HG02970 (cell line): ENCODE results near the gene SLC34A1.

Experiments used
- ATAC-seq: cut with Tn5 transposase; IDR thresholded peaks from one replicate; pipeline ENCODE4 v1.9.1; 2021; ENCODE audit warnings: mild to moderate bottlenecking, moderate library complexity, moderate number of reproducible peaks; ENCODE audit not compliant: unreplicated experiment, low FRiP score

SLC34A1 gene

DNA sequence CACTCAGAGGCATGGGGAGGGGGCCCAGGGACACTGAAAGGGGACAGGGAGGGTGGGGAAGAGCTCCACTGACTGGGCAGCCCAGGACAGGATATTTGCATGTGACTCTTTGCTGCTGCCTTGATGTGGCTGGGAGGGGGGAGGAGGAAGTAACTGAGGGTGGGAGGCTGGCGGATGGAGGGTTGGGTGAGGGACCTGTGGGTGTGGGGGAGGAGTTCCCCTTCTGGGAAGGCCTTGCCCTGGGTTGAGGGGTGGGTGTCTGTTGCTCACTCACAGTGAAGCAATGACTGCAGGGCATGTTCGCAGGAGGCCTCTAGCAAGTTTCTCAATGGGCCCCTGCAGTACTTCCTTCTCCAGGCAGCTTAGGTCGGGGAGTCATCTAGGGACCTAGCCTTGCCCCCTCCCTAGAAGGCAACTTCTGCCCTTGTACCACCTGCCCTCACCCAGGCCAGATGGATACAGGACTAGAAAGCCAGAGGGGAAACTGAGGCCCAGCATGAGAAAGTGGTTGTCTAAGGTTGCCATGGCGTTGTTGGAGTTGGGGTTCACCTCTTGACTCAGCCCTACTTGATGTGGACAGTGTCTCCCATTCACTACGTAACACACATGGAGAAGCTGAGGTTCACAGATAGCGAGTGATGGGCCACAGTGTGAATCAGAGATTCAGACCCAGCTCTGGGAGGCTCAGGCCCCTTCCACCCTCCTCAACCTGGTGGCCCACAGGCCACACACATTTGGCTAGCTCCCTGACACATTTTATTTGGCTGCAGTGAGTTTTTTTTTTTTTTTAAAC is 45.2 kb downstream of the SLC34A1 start:
- ATAC-seq = no peak

DNA sequence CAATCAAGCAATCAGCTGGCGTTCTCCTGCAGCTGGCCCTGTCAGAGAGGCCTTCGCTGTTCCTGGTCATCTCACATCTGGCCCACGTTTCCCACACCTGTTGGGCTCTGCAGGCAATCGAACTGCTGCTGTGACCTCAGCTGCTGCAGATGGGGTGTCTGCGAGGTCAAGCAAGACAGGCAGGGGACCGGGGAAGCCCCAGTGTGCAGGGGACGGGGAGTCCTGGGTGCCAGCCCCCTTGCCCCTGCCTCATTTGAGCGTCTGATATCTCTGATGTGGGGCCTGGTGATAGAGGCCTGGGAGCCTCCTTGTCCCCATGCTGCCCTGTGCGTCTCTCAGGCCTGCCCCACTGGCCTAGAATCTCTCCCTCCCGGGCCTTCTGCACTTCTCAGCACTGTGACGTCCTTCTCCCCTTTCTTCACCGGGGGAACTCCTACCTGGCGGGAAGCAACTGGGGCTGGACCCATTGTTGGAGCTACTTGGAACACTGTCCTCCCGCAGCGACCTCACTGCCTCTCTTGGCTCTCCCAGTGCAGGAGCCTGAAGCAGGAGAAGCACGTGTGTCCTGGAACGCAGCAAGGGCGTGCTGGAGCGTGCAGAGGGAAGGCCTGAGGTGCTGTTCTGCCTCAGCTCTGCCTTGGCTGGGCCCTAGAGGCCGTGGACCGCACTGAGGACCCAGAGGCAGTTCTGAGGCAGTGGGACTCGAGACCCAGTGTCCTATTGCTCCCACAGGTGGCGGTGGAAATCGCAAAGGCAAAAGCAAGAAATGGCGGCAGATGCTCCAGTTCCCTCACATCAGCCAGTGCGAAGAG is 46.1 kb downstream of the SLC34A1 start:
- no peak for ATAC-seq

DNA sequence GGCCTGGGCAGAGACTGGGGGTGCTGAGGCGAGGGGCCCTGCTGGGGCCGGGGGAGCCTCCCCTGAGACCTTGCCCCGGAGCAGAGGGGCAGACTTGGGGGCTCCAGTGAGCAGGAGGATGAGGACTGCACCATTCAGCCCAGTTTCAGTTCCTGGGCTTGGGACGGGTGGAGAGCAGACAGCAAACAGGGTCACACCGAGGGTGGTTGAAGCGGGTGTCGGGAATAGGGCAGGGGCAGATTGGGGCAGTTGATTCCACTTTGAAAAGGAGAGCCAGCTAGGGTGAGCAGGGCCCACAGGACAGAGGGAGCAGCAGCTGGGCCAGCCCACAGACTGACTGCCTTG is 46.7 kb downstream of the SLC34A1 start:
- no peak for ATAC-seq

DNA sequence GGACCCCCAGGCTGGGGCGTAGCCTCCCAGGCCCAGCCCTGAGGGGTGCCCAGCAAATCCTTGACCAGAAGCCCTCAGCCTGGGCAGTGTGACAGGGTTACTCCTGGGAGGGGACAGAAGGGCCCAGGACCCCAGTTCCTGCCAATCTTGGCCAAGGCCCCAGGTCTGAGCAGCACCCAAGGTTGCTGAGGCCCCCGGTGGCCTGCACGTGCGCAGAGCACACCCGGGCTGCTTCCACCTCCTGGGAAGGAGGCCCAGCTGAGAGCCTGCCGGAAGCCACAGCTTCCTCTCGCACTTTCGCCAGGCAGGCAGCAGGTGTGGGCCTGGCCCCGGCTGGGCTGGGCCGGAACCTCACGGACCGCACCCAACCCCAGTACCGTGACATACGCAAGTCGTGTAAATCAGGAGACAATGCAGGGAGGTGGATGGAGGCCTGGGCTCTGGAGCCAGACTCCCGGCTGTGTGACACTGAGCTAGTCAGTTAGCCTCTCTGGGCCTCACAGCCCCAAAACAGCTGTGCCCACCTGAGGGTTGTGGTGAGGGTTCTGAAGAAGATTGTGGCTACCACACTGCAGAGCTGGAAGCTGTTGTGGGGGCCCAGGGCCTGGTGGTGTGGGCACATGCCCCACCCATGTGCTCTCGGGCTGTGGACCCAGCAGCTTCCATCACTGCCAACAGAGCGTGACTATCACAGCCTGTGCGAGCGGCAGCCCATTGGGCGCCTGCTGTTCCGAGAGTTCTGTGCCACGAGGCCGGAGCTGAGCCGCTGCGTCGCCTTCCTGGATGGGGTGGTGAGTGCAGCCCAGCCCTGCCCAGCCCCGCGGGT is 47.3 kb downstream of the SLC34A1 start:
- peak; percentile 41 for ATAC-seq

DNA sequence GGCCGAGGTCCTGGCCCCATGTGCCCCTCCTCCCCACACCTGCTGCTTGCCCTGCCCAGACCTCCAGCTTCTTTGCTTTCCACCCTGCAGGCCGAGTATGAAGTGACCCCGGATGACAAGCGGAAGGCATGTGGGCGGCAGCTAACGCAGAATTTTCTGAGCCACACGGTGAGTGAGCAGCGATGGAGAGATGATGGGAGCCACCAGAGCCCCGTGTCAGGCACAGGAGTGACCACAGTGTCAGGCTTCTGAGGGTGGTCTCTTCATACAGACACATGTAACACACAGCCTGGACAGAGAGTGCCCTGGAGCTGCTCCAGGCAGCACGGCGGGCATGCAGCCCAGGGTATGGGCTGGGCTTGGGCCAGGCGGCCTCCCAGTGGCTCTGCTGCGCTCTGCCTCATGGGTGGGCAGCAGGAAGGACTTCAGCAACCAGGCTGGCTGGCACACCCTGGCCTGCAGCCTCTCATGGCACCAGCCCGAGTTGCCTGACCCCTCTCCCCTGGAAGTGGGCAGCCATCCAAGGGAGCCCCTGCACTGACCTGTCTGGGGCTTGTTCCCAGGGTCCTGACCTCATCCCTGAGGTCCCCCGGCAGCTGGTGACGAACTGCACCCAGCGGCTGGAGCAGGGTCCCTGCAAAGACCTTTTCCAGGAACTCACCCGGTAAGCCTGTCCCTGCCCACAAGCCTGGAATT is 48.1 kb downstream of the SLC34A1 start:
- ATAC-seq = no peak

DNA sequence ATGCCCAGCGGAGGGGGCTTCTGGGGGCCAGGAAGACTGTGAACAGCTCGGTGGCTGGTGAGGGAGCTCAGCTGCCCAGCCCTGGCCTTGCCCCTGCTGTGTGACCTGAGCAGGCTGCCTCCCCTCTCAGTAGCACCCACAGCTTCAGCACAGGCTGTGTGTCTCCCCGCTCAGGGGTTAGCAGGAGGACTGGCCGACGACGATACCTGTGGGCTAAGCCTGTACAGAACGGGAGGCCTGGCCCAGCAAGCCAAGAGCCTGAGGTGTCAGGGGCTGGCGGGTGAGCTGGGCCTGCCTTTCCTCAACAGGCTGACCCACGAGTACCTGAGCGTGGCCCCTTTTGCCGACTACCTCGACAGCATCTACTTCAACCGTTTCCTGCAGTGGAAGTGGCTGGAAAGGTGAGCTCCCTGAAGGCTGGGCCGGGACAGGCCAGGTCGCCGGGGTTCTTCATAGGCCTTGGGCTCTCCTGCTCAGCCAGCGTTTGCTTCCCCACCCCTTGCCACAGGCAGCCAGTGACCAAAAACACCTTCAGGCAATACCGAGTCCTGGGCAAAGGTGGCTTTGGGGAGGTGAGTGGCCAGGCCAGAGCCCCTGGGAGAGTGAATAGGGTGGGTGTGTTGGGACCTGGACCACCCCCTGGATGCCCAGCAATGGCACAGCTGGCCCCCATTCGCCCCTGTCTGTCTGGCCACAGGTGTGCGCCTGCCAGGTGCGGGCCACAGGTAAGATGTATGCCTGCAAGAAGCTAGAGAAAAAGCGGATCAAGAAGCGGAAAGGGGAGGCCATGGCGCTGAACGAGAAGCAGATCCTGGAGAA is 48.8 kb downstream of the SLC34A1 start:
- ATAC-seq = no peak

DNA sequence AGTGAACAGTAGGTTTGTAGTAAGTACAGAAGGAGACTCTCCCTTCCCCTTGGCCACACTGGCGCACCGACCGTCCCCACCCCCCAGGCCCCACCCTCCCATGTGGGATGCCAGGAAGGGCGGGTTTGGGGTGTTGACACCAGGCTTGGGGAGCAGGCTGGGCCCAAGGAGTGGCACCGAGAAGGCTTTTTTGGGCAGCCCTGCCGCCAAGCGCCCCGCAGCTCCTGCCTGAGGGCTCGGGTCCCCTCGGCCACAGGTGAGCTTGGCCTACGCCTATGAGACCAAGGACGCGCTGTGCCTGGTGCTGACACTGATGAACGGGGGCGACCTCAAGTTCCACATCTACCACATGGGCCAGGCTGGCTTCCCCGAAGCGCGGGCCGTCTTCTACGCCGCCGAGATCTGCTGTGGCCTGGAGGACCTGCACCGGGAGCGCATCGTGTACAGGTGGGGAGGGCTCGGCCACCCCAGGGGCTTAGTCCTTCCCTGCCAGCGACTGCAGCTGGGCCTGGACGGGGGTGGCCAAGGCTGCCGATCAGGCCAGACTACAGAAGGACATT is 49.5 kb downstream of the SLC34A1 start:
- ATAC-seq = no peak

DNA sequence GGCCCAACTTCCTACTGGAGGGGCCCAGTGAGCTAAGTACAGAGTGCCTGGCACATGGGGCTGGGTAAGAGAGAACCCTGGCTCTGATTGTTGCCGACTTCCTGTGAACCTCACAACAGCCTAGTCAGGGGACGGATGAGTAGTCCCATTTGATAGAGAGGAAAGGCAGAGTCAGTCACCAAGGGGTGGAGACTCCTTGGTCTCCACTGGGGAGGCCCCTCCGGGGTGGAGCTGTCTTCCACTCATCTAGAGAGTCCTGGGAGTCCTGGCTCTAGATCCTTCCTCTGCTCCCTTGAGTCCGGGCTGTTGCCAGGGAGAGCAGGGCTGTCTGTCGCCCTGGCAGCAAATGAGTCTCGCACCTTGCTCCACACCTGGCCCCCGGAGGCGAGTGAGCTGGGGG is 50.2 kb downstream of the SLC34A1 start:
- no peak for ATAC-seq

DNA sequence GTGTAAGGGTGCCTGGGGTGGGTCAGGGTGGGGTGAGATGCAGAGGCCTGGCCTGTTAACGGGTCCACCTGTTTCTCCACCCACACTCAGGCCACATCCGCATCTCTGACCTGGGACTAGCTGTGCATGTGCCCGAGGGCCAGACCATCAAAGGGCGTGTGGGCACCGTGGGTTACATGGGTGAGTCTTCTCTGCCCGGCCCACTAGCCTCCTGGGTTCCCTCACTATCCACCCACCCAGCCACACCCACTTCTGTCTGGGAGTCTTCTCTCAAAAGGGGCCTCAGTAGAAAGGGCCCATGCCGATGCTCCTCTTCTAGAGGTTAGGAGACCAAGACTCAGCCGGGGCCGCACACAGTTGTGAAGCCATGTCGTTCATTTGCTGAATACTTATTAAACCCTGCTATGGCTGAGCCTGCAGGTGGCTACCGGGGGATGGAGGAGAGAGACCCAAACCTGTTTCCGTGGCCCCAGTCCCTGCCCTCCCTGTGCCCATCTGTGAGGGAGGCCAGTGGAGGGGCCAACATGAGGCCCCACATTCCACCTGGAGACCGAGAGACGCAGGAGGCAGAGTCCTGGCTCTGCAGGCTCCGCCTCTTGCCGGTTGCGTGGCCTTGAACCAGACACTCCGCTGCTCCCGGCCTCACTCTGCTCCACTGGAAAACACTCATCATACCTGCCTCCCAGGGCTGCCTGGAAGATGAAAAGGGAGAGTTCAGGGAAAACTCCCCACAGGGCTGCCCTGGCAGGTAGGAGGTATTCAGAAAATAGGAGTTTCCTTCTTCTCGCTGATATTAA is 50.9 kb downstream of the SLC34A1 start:
- no peak for ATAC-seq

DNA sequence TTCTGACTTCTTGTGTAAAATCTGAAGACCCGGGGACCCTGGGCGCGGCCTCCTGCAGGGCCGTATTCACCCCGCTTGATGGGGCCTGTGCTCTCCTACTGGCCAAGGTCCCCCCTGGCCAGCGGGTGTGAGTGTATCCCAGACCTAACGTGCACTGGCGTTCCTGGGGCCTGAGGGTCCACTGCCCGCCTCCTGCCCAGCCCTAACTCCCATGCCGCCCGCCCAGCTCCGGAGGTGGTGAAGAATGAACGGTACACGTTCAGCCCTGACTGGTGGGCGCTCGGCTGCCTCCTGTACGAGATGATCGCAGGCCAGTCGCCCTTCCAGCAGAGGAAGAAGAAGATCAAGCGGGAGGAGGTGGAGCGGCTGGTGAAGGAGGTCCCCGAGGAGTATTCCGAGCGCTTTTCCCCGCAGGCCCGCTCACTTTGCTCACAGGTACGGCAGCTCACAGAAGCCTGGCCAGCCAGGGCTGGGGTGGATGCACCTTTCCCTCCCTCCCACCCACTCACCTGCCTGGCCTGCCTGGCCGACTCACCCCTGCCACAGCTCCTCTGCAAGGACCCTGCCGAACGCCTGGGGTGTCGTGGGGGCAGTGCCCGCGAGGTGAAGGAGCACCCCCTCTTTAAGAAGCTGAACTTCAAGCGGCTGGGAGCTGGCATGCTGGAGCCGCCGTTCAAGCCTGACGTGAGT is 51.8 kb downstream of the SLC34A1 start:
- no peak for ATAC-seq

DNA sequence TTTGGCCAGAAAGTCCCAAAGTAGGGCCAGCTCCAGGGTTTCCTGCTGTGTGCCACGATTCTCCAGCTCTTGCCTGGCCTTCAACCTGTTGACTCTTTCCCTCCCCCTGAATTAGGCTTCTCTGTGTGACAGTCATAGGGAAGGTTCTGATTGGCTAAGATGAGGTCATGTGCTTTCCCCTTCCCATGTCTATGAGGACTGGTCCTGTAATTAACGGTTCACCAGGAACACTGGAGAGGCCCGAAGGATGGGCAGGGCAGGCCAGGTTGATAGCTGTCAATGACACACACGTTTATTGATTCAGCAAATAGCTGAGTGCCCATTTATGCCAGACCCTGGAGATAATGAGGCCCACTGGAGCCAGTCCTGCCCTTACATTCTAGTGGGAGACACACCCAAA is 53.4 kb downstream of the SLC34A1 start:
- ATAC-seq = no peak

DNA sequence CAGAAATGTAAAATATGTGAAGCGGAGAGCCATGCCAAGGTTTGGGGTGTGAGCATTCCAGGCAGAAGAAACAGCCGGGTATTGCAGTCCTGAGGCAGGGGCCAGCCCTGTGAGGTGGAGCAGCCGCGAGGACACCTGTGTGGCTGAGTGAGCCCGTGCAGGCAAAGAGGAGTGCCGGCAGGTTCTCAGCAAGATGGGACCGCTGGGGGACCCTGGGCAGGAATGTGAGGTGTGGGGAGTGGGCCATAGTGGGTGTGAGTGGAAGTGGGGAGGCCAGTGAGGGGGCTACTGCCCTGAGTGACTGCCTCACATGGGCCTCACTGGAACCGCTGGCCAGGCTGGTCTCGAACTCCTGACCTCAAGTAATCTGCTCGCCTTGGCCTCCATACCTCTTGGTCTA is 54.2 kb downstream of the SLC34A1 start:
- no peak for ATAC-seq

DNA sequence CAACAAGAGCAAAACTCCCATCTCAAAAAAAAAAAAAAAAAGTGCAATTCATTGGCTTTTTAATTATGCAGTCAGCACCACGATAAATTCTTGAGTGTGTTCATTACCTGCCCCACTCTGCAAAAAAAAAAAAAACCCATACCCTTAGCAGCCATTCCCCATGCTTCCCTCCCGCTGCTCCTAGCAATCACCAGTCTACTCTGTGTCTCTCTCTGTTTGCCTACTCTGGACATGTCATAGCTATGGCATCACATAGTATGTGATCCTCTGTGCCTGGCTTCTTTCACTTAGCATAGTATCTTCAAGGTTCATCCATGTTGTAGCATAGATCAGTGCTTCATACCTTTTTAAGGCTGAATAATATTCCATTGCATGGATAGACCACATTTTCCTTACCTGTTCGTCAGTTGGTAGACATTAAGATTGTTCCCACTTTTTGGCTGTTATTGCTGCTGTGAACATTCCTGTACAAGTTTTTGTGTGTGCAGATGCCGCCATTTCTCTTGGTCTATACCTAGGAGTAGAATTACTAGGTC is 55.4 kb downstream of the SLC34A1 start:
- no peak for ATAC-seq

DNA sequence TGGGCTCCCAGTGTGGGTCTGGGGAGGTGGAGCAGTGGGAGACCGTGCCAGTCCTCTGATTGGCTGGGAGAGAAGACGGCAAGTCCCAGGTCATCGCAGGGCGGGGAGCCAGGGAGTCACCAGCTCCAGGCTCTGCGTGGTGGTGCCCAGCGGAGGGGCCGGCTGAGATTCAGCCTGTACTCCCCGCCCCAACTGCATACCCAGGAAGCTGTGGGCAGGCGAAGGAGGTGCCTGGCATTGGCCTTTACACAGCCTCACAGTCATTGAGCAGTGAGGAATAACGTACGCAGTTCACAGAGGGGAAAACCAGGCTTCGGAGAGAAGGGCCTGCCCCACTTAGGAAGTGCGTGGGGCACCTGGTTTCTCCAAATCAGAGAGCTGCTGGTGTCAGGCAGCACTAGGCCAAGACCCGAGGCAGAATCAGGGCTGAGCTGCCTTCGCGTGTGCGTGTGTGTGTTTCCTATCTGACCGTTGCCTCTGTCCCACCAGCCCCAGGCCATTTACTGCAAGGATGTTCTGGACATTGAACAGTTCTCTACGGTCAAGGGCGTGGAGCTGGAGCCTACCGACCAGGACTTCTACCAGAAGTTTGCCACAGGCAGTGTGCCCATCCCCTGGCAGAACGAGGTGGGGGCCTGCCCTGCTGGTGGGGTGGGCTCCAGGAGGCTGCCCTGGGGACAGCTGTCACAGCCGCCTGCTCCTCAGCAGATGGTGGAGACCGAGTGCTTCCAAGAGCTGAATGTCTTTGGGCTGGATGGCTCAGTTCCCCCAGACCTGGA is 56.2 kb downstream of the SLC34A1 start:
- no peak for ATAC-seq

DNA sequence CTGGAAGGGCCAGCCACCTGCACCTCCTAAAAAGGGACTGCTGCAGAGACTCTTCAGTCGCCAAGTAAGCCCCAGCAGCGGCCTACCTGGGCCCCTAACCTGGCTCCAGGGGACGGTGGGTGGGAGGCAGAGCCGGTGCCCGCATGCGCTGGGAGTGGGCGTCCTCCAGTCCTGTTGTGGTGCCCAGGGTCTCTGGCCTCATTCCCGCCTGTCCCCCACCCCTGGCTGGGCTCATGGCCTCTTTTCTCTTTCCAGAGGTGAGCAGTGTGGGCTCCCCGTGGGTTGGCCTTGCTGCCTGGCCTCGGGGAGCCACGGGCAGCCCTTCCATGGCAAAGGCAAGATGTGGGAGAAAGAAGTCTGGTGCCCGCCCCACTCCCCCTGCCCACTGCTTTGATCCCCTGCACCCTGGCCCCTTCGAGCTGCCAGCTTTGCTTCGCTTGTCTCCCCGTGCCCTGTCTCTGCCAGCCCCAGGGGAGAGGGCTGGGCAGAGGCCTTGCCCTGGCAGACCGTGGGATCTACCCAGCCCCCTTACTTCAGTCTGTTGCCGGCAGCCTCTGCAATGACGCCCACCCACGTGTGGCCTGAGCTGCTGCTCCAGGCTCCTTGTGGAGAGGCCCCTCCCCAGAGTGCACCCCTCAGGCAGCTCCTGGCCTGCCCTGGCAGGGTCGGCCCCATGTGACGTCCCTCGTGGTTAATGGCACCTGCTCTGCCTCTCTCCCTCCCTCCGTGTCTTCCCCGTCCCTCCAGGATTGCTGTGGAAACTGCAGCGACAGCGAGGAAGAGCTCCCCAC is 57.0 kb downstream of the SLC34A1 start:
- ATAC-seq = no peak
